ENCODE results near the gene SH3YL1. TPM values are rescaled to one million over a fixed set of nuclear protein-coding genes. Genes with fewer than 3 reads are reported as not detected.

SH3YL1 gene
- total and polyA plus RNA-seq, 2 of the 4 experiments (the other 2 are of a cell fraction), result 18.1 to 21.2 TPM

DNA sequence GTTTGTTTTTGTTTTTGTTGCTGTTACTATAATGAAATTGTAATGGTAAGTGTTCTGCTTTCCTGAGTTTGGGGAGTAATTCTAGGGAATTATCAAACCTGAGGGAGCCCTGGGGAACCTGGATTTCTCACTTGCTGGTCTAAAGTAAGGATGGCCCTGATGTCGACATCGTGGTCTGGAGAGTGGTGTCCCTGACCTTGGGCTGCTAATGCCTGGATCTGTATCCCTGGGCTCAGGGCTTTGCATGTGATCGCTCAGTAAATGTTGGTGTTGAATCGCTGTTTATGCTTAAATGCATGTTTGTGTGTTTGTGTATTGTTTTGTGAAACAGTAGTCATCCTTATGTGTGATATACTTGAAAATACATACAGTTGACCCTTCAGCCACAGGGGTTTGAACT lies 7.0 kb upstream of the SH3YL1 start:
- no peak overlapping the region for H2AFZ ChIP-seq (replicated peaks; ENCODE audit: low read length, poor library complexity)
- dilution Hi-C loops (cut with HindIII; ENCODE audit: low sequenced_read_pairs, unreplicated experiment) (no loop called here), intact Hi-C loops (cut with micrococcal nuclease) (no loop called here), in situ Hi-C loops (cut with MboI; ENCODE audit: low sequenced_read_pairs) (no loop called here)
- H3K36me3 ChIP-seq (ENCODE audit: control insufficient read depth, insufficient read depth, low read length), result peaks cover 9% of the 10 kb centered on the region
- no CpG with 5 or more reads among the region's 4 CpGs for WGBS, 2 experiments (ENCODE audit: extremely low coverage in 2 of 2, insufficient read length in 1 of 2)
- H4K91ac ChIP-seq (ENCODE audit: insufficient read depth, low read depth, low read length), result no peak overlapping the region
- H3K4ac ChIP-seq (ENCODE audit: low read depth, low read length), result no peak overlapping the region
- H3K9ac ChIP-seq (ENCODE audit: low read depth, low read length), result no peak overlapping the region
- no peaks in the 10 kb centered on the region for H3K9me3 ChIP-seq (ENCODE audit: control insufficient read depth, insufficient read depth, low read length)
- H4K20me1 ChIP-seq (ENCODE audit: insufficient read depth, low read length), result peaks cover 73% of the 10 kb centered on the region
- H3K79me1 ChIP-seq (ENCODE audit: low read depth in 1 of 2, low read length in 2 of 2), result peaks cover 23 to 57% of the 10 kb centered on the region in 2 experiments
- H3K23ac ChIP-seq (ENCODE audit: low read depth, low read length), result no peak overlapping the region
- H3K4me2 ChIP-seq (ENCODE audit: low read depth, low read length), result no peak overlapping the region
- H4K8ac ChIP-seq (ENCODE audit: low read depth in 2 of 2, low read length in 2 of 2), result no peak overlapping the region
- H3K14ac ChIP-seq (replicated peaks; ENCODE audit: low read depth, low read length), result no peak overlapping the region
- no peak overlapping the region for H3K56ac ChIP-seq (ENCODE audit: extremely low read depth, insufficient read depth, low read length)
- no peak overlapping the region for H4K5ac ChIP-seq (ENCODE audit: low read depth, low read length)
- H2BK120ac ChIP-seq (ENCODE audit: low read depth, low read length), result no peak overlapping the region
- ATAC-seq (ENCODE audit: low read depth) (no peak), DNase-seq (no peak)
- no peak overlapping the region for H2AK9ac ChIP-seq (replicated peaks; ENCODE audit: low read depth, low read length, poor library complexity)
- no peak overlapping the region for H2BK15ac ChIP-seq (ENCODE audit: low read depth, low read length)
- POLR2A ChIA-PET (ENCODE audit: unreplicated experiment), result no interaction called here
- H3K4me1 ChIP-seq (ENCODE audit: control insufficient read depth, insufficient read depth, low read length), result 0 out of 2 replicates have a peak, but pooled peaks cover 2% of the 10 kb centered on the region
- no peak overlapping the region for H2BK5ac ChIP-seq (ENCODE audit: low read depth, low read length, poor library complexity, severe bottlenecking)
- H3K27me3 ChIP-seq (ENCODE audit: control insufficient read depth, insufficient read depth, low read length), result no peaks in the 10 kb centered on the region
- H3K9me1 ChIP-seq (ENCODE audit: insufficient read depth, low read length), result peaks cover 5% of the 10 kb centered on the region
- no TSS peak for BruUV-seq (replicated peaks)
- H3K18ac ChIP-seq (ENCODE audit: low read depth, low read length), result no peak overlapping the region
- no peak overlapping the region for H2BK20ac ChIP-seq (ENCODE audit: low read depth, low read length)
- H2AK5ac ChIP-seq (ENCODE audit: low read depth, low read length), result no peak overlapping the region
- TF ChIP-seq RFX5 (IDR thresholded peaks at IDR 0.05; ENCODE audit: low read depth, low read length) (no peak), MAFK (IDR thresholded peaks at IDR 0.05; ENCODE audit: low read depth, low read length) (no peak), RCOR1 (IDR thresholded peaks at IDR 0.05; ENCODE audit: insufficient replicate concordance, low read length) (no peak), USF2 (IDR thresholded peaks at IDR 0.05; ENCODE audit: low read depth, low read length) (no peak), CEBPB (IDR thresholded peaks at IDR 0.05; ENCODE audit: low read depth, low read length) (no peak)
- no peak overlapping the region for H3K4me3 ChIP-seq (ENCODE audit: insufficient read depth, low read depth, low read length)
- H3K27ac ChIP-seq (ENCODE audit: insufficient read depth, low read length), result no peak overlapping the region
- CTCF ChIA-PET, result no interaction called here

All from IMR-90 (cell line).